DND-41 (cell line): Measurements from ENCODE around the gene LMO1.

Experiments
- CTCF ChIP-seq: IDR thresholded peaks from 2 replicates; pipeline ENCODE4 v1.5.1; 2012; ENCODE audit warnings: borderline replicate concordance, low read length, moderate library complexity, mild to moderate bottlenecking; ENCODE audit not compliant: poor library complexity, severe bottlenecking; ENCODE audit errors: extremely low read depth
- EZH2 ChIP-seq: IDR thresholded peaks from 3 replicates; pipeline ENCODE4 v1.6.1; 2012; ENCODE audit warnings: borderline replicate concordance, low read depth, mild to moderate bottlenecking, moderate library complexity, low read length, inconsistent platforms; ENCODE audit not compliant: severe bottlenecking

DNA sequence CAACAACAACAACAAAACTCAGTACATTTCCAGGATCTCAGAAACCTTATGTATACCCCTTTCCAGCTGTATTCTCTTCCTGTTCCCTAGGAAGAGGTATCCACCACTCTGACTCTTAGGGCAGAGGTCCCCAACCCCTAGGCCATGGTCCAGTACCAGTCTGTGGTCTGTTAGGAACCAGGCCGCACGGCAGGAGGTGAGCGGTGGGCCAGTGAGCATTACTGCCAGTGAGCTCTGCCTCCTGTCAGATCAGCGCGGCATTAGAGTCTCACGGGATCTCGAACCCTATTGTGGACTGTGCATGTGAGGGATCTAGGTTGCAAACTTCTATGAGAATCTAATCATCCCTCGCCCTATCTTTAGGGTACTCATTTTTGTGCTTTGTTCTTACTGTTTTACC is 43.9 kb upstream of the LMO1 start:
- TF ChIP-seq CTCF (no peak), EZH2 (no peak)
